ENCODE results near the gene ACTR6. TPM values are rescaled to one million over a fixed set of nuclear protein-coding genes. Genes with fewer than 3 reads are reported as not detected.
"Not testable (repeated sequence)": the region's sequence is repeated elsewhere in the genome, so short reads cannot be mapped to it uniquely, and the experiment has no call there.

Gene ACTR6
- polyA plus RNA-seq, 2 donors: 11.5 to 14.2 TPM

GRCh38 chr12:100215209-100215608, 14.6 kb downstream of the ACTR6 start:
- Histone ChIP-seq H3K36me3 (ENCODE audit: control insufficient read depth in 2 of 2, insufficient read depth in 2 of 2, low read length in 1 of 2) (peaks cover 2 to 3% of the 10 kb centered on the region in 2 donors), H3K4me1 (ENCODE audit: control insufficient read depth in 2 of 2, insufficient read depth in 2 of 2, low read length in 1 of 2) (no peaks in the 10 kb centered on the region), H3K27ac (ENCODE audit: low read depth in 2 of 2, low read length in 1 of 2) (no peak overlapping the region), H3K9me3 (ENCODE audit: control insufficient read depth in 2 of 2, insufficient read depth in 1 of 2, low read depth in 1 of 2, low read length in 1 of 2) (no peaks in the 10 kb centered on the region), H3K4me3 (ENCODE audit: low read depth in 1 of 2, low read length in 2 of 2) (no peak overlapping the region), H3K27me3 (ENCODE audit: control insufficient read depth in 1 of 2, insufficient read depth in 2 of 2, low read length in 2 of 2) (no peaks in the 10 kb centered on the region)
- WGBS, 2 donors: 47 to 48% methylated on average over 1 of the region's 1 CpG

GRCh38 chr12:100216337-100216736, 15.7 kb downstream of the ACTR6 start:
- Histone ChIP-seq H3K4me1 (ENCODE audit: control insufficient read depth in 2 of 2, insufficient read depth in 2 of 2, low read length in 1 of 2) (no peaks in the 10 kb centered on the region), H3K27ac (ENCODE audit: low read depth in 2 of 2, low read length in 1 of 2) (no peak overlapping the region), H3K4me3 (ENCODE audit: low read depth in 1 of 2, low read length in 2 of 2) (no peak overlapping the region), H3K36me3 (ENCODE audit: control insufficient read depth in 2 of 2, insufficient read depth in 2 of 2, low read length in 1 of 2) (peaks cover 2 to 3% of the 10 kb centered on the region in 2 donors), H3K27me3 (ENCODE audit: control insufficient read depth in 1 of 2, insufficient read depth in 2 of 2, low read length in 2 of 2) (no peaks in the 10 kb centered on the region), H3K9me3 (ENCODE audit: control insufficient read depth in 2 of 2, insufficient read depth in 1 of 2, low read depth in 1 of 2, low read length in 1 of 2) (no peaks in the 10 kb centered on the region)
- WGBS, 2 donors: 93 to 96% methylated on average over 4 of the region's 4 CpGs

GRCh38 chr12:100219328-100220109, 18.9 kb downstream of the ACTR6 start:
- H3K36me3 ChIP-seq (ENCODE audit: control insufficient read depth in 2 of 2, insufficient read depth in 2 of 2, low read length in 1 of 2): peaks cover 2 to 3% of the 10 kb centered on the region in 2 donors
- no peak overlapping the region for H3K4me3 ChIP-seq (ENCODE audit: low read depth in 1 of 2, low read length in 2 of 2)
- WGBS, 2 donors: 82 to 84% methylated on average over 5 of the region's 5 CpGs
- H3K27me3 ChIP-seq (ENCODE audit: control insufficient read depth in 1 of 2, insufficient read depth in 2 of 2, low read length in 2 of 2): no peaks in the 10 kb centered on the region
- H3K4me1 ChIP-seq (ENCODE audit: control insufficient read depth in 2 of 2, insufficient read depth in 2 of 2, low read length in 1 of 2): no peaks in the 10 kb centered on the region
- no peak overlapping the region for H3K27ac ChIP-seq (ENCODE audit: low read depth in 2 of 2, low read length in 1 of 2)
- H3K9me3 ChIP-seq (ENCODE audit: control insufficient read depth in 2 of 2, insufficient read depth in 1 of 2, low read depth in 1 of 2, low read length in 1 of 2): no peaks in the 10 kb centered on the region

GRCh38 chr12:100221523-100221922, 20.9 kb downstream of the ACTR6 start:
- no peaks in the 10 kb centered on the region for H3K4me1 ChIP-seq (ENCODE audit: control insufficient read depth in 2 of 2, insufficient read depth in 2 of 2, low read length in 1 of 2)
- no peaks in the 10 kb centered on the region for H3K27me3 ChIP-seq (ENCODE audit: control insufficient read depth in 1 of 2, insufficient read depth in 2 of 2, low read length in 2 of 2)
- H3K36me3 ChIP-seq (ENCODE audit: control insufficient read depth in 2 of 2, insufficient read depth in 2 of 2, low read length in 1 of 2): peaks cover 0 to 2% of the 10 kb centered on the region in 2 donors
- H3K27ac ChIP-seq (ENCODE audit: low read depth in 2 of 2, low read length in 1 of 2): no peak overlapping the region
- 92 to 95% methylated on average over 3 of the region's 3 CpGs for WGBS, 2 donors
- no peaks in the 10 kb centered on the region for H3K9me3 ChIP-seq (ENCODE audit: control insufficient read depth in 2 of 2, insufficient read depth in 1 of 2, low read depth in 1 of 2, low read length in 1 of 2)
- H3K4me3 ChIP-seq (ENCODE audit: low read depth in 1 of 2, low read length in 2 of 2): no peak overlapping the region

GRCh38 chr12:100222173-100222572, 21.6 kb downstream of the ACTR6 start:
- not testable (repeated sequence) for H3K27ac ChIP-seq (ENCODE audit: low read depth in 2 of 2, low read length in 1 of 2); H3K36me3 ChIP-seq (ENCODE audit: control insufficient read depth in 2 of 2, insufficient read depth in 2 of 2, low read length in 1 of 2); H3K9me3 ChIP-seq (ENCODE audit: control insufficient read depth in 2 of 2, insufficient read depth in 1 of 2, low read depth in 1 of 2, low read length in 1 of 2); H3K27me3 ChIP-seq (ENCODE audit: control insufficient read depth in 1 of 2, insufficient read depth in 2 of 2, low read length in 2 of 2); H3K4me1 ChIP-seq (ENCODE audit: control insufficient read depth in 2 of 2, insufficient read depth in 2 of 2, low read length in 1 of 2); H3K4me3 ChIP-seq (ENCODE audit: low read depth in 1 of 2, low read length in 2 of 2)
- WGBS, 2 donors: 89 to 96% methylated on average over 6 of the region's 6 CpGs

GRCh38 chr12:100225491-100225890, 24.9 kb downstream of the ACTR6 start:
- H3K4me3 ChIP-seq (ENCODE audit: low read depth in 1 of 2, low read length in 2 of 2): no peak overlapping the region
- H3K9me3 ChIP-seq (ENCODE audit: control insufficient read depth in 2 of 2, insufficient read depth in 1 of 2, low read depth in 1 of 2, low read length in 1 of 2): no peaks in the 10 kb centered on the region
- no peaks in the 10 kb centered on the region for H3K27me3 ChIP-seq (ENCODE audit: control insufficient read depth in 1 of 2, insufficient read depth in 2 of 2, low read length in 2 of 2)
- no peaks in the 10 kb centered on the region for H3K4me1 ChIP-seq (ENCODE audit: control insufficient read depth in 2 of 2, insufficient read depth in 2 of 2, low read length in 1 of 2)
- no peak overlapping the region for H3K27ac ChIP-seq (ENCODE audit: low read depth in 2 of 2, low read length in 1 of 2)
- no peaks in the 10 kb centered on the region for H3K36me3 ChIP-seq (ENCODE audit: control insufficient read depth in 2 of 2, insufficient read depth in 2 of 2, low read length in 1 of 2)

GRCh38 chr12:100229036-100229635, 28.5 kb downstream of the ACTR6 start:
- Histone ChIP-seq H3K36me3 (ENCODE audit: control insufficient read depth in 2 of 2, insufficient read depth in 2 of 2, low read length in 1 of 2) (no peaks in the 10 kb centered on the region), H3K4me3 (ENCODE audit: low read depth in 1 of 2, low read length in 2 of 2) (no peak overlapping the region), H3K9me3 (ENCODE audit: control insufficient read depth in 2 of 2, insufficient read depth in 1 of 2, low read depth in 1 of 2, low read length in 1 of 2) (no peaks in the 10 kb centered on the region), H3K4me1 (ENCODE audit: control insufficient read depth in 2 of 2, insufficient read depth in 2 of 2, low read length in 1 of 2) (no peaks in the 10 kb centered on the region), H3K27ac (ENCODE audit: low read depth in 2 of 2, low read length in 1 of 2) (no peak overlapping the region), H3K27me3 (ENCODE audit: control insufficient read depth in 1 of 2, insufficient read depth in 2 of 2, low read length in 2 of 2) (no peaks in the 10 kb centered on the region)
- 84 to 91% methylated on average over 5 of the region's 5 CpGs for WGBS, 2 donors

GRCh38 chr12:100229876-100230275, 29.3 kb downstream of the ACTR6 start:
- Histone ChIP-seq H3K4me3 (ENCODE audit: low read depth in 1 of 2, low read length in 2 of 2) (no peak overlapping the region), H3K9me3 (ENCODE audit: control insufficient read depth in 2 of 2, insufficient read depth in 1 of 2, low read depth in 1 of 2, low read length in 1 of 2) (no peaks in the 10 kb centered on the region), H3K27me3 (ENCODE audit: control insufficient read depth in 1 of 2, insufficient read depth in 2 of 2, low read length in 2 of 2) (no peaks in the 10 kb centered on the region), H3K27ac (ENCODE audit: low read depth in 2 of 2, low read length in 1 of 2) (peak overlapping the region in 1 of 2 donors; percentile 52), H3K36me3 (ENCODE audit: control insufficient read depth in 2 of 2, insufficient read depth in 2 of 2, low read length in 1 of 2) (no peaks in the 10 kb centered on the region), H3K4me1 (ENCODE audit: control insufficient read depth in 2 of 2, insufficient read depth in 2 of 2, low read length in 1 of 2) (no peaks in the 10 kb centered on the region)
- WGBS, 2 donors: 52 to 77% methylated on average over 4 of the region's 4 CpGs

GRCh38 chr12:100231873-100232272, 31.3 kb downstream of the ACTR6 start:
- WGBS, 2 donors: 63 to 72% methylated on average over 3 of the region's 3 CpGs

GRCh38 chr12:100234166-100234565, 33.6 kb downstream of the ACTR6 start:
- Histone ChIP-seq H3K9me3 (ENCODE audit: control insufficient read depth in 2 of 2, insufficient read depth in 1 of 2, low read depth in 1 of 2, low read length in 1 of 2) (no peaks in the 10 kb centered on the region), H3K4me1 (ENCODE audit: control insufficient read depth in 2 of 2, insufficient read depth in 2 of 2, low read length in 1 of 2) (no peaks in the 10 kb centered on the region), H3K27ac (ENCODE audit: low read depth in 2 of 2, low read length in 1 of 2) (peak overlapping the region in 1 of 2 donors; percentile 22), H3K27me3 (ENCODE audit: control insufficient read depth in 1 of 2, insufficient read depth in 2 of 2, low read length in 2 of 2) (no peaks in the 10 kb centered on the region), H3K4me3 (ENCODE audit: low read depth in 1 of 2, low read length in 2 of 2) (no peak overlapping the region), H3K36me3 (ENCODE audit: control insufficient read depth in 2 of 2, insufficient read depth in 2 of 2, low read length in 1 of 2) (no peaks in the 10 kb centered on the region)
- WGBS, 2 donors: 23 to 39% methylated on average over 3 of the region's 3 CpGs

More at GRCh38 chr12:100231873-100232272, 31.3 kb downstream of the ACTR6 start:
- not testable (repeated sequence) for H3K4me3 ChIP-seq (ENCODE audit: low read depth in 1 of 2, low read length in 2 of 2); H3K36me3 ChIP-seq (ENCODE audit: control insufficient read depth in 2 of 2, insufficient read depth in 2 of 2, low read length in 1 of 2); H3K4me1 ChIP-seq (ENCODE audit: control insufficient read depth in 2 of 2, insufficient read depth in 2 of 2, low read length in 1 of 2); H3K27ac ChIP-seq (ENCODE audit: low read depth in 2 of 2, low read length in 1 of 2); H3K27me3 ChIP-seq (ENCODE audit: control insufficient read depth in 1 of 2, insufficient read depth in 2 of 2, low read length in 2 of 2); H3K9me3 ChIP-seq (ENCODE audit: control insufficient read depth in 2 of 2, insufficient read depth in 1 of 2, low read depth in 1 of 2, low read length in 1 of 2)
